ENCODE data around the gene OR8H3. TPM values are rescaled to one million over a fixed set of nuclear protein-coding genes. Genes with fewer than 3 reads are reported as not detected.
"Not testable (repeated sequence)": the region's sequence is repeated elsewhere in the genome, so short reads cannot be mapped to it uniquely, and the experiment has no call there.

OR8H3 gene
- not detected for total RNA-seq
- polyA plus RNA-seq (ENCODE audit: insufficient read length in 2 of 2) = not detected
- long read RNA-seq, donor 1 = 0 reads
- long read RNA-seq, donor 2 = 0 reads
- long read RNA-seq, donor 3 = 0 reads
- long read RNA-seq, donor 4 = 0 reads

- Histone ChIP-seq H3K36me3 (ENCODE audit: control insufficient read depth, insufficient read depth, low read length) (no peaks in the 10 kb centered on the region), H3K4me1 (ENCODE audit: control insufficient read depth, insufficient read depth, low read length) (no peaks in the 10 kb centered on the region), H3K9me3 (ENCODE audit: control insufficient read depth, insufficient read depth, low read length) (no peaks in the 10 kb centered on the region), H3K27ac (ENCODE audit: low read depth, low read length) (no peak within 1 kb of the TSS), H3K4me3 (ENCODE audit: low read depth, low read length) (no peak within 1 kb of the TSS), H3K27me3 (ENCODE audit: control insufficient read depth, insufficient read depth, low read length) (no peaks in the 10 kb centered on the region)
- DNase-seq (ENCODE audit: low read depth in 4 of 6, low spot score in 6 of 6) = no peak
- WGBS (ENCODE audit: insufficient coverage) = 92% methylated on average over 2 of the region's 6 CpGs
These were observed at the start of gene OR8H3 for GRCh38 chr11:56122073-56122472. OR8H3 (plus strand) TSS chr11:56122373; CDS start chr11:56122373, 0 bp downstream.

- H3K4me1 ChIP-seq (ENCODE audit: control insufficient read depth, insufficient read depth, low read length) = no peaks in the 10 kb centered on the region
- H3K27ac ChIP-seq (ENCODE audit: low read depth, low read length) = no peak overlapping the region
- no peaks in the 10 kb centered on the region for H3K9me3 ChIP-seq (ENCODE audit: control insufficient read depth, insufficient read depth, low read length)
- DNase-seq (ENCODE audit: low read depth in 4 of 6, low spot score in 6 of 6) = no peak
- H3K36me3 ChIP-seq (ENCODE audit: control insufficient read depth, insufficient read depth, low read length) = no peaks in the 10 kb centered on the region
- H3K4me3 ChIP-seq (ENCODE audit: low read depth, low read length) = no peak overlapping the region
- H3K27me3 ChIP-seq (ENCODE audit: control insufficient read depth, insufficient read depth, low read length) = no peaks in the 10 kb centered on the region
- no CpG with 5 or more reads among the region's 3 CpGs for WGBS (ENCODE audit: insufficient coverage)
These were observed 32.5 kb upstream of the OR8H3 start for GRCh38 chr11:56089697-56090096.

GRCh38 chr11:56093008-56093407 lies 29.2 kb upstream of the OR8H3 start, which contains the start of gene OR8I2:
OR8I2 (plus strand) TSS chr11:56093308; CDS start chr11:56093308, 0 bp downstream.
- Histone ChIP-seq H3K4me3 (ENCODE audit: low read depth, low read length) (no peak within 1 kb of the TSS), H3K36me3 (ENCODE audit: control insufficient read depth, insufficient read depth, low read length) (no peaks in the 10 kb centered on the region), H3K27ac (ENCODE audit: low read depth, low read length) (no peak within 1 kb of the TSS), H3K4me1 (ENCODE audit: control insufficient read depth, insufficient read depth, low read length) (no peaks in the 10 kb centered on the region), H3K9me3 (ENCODE audit: control insufficient read depth, insufficient read depth, low read length) (no peaks in the 10 kb centered on the region), H3K27me3 (ENCODE audit: control insufficient read depth, insufficient read depth, low read length) (no peaks in the 10 kb centered on the region)
- WGBS (ENCODE audit: insufficient coverage) = 100% methylated on average over 1 of the region's 3 CpGs
- DNase-seq (ENCODE audit: low read depth in 4 of 6, low spot score in 6 of 6) = no peak

GRCh38 chr11:56103210-56103737 lies 18.9 kb upstream of the OR8H3 start, which contains the start of gene OR8H2:
OR8H2 (plus strand) TSS chr11:56103687; CDS start chr11:56105043, 1,356 bp downstream.
- H3K27ac ChIP-seq (ENCODE audit: low read depth, low read length) = no peak within 1 kb of the TSS
- no peak within 1 kb of the TSS for H3K4me3 ChIP-seq (ENCODE audit: low read depth, low read length)
- no peaks in the 10 kb centered on the region for H3K27me3 ChIP-seq (ENCODE audit: control insufficient read depth, insufficient read depth, low read length)
- no peaks in the 10 kb centered on the region for H3K9me3 ChIP-seq (ENCODE audit: control insufficient read depth, insufficient read depth, low read length)
- no peaks in the 10 kb centered on the region for H3K4me1 ChIP-seq (ENCODE audit: control insufficient read depth, insufficient read depth, low read length)
- H3K36me3 ChIP-seq (ENCODE audit: control insufficient read depth, insufficient read depth, low read length) = no peaks in the 10 kb centered on the region
- no peak for DNase-seq (ENCODE audit: low read depth in 4 of 6, low spot score in 6 of 6)

GRCh38 chr11:56140151-56140661 lies 18.0 kb downstream of the OR8H3 start, which contains the start of gene OR8J3:
OR8J3 (minus strand) TSS chr11:56140201; CDS start chr11:56137718, 2,483 bp downstream.
- Histone ChIP-seq H3K36me3 (ENCODE audit: control insufficient read depth, insufficient read depth, low read length) (no peaks in the 10 kb centered on the region), H3K9me3 (ENCODE audit: control insufficient read depth, insufficient read depth, low read length) (no peaks in the 10 kb centered on the region), H3K4me3 (ENCODE audit: low read depth, low read length) (no peak within 1 kb of the TSS), H3K4me1 (ENCODE audit: control insufficient read depth, insufficient read depth, low read length) (no peaks in the 10 kb centered on the region), H3K27me3 (ENCODE audit: control insufficient read depth, insufficient read depth, low read length) (no peaks in the 10 kb centered on the region), H3K27ac (ENCODE audit: low read depth, low read length) (no peak within 1 kb of the TSS)
- no peak for DNase-seq (ENCODE audit: low read depth in 4 of 6, low spot score in 6 of 6)

GRCh38 chr11:56143681-56144080 lies 21.5 kb downstream of the OR8H3 start:
- WGBS (ENCODE audit: insufficient coverage) = no CpG with 5 or more reads among the region's 30 CpGs

GRCh38 chr11:56151376-56151775 lies 29.2 kb downstream of the OR8H3 start:
- H3K4me3 ChIP-seq (ENCODE audit: low read depth, low read length) = no peak overlapping the region
- no peaks in the 10 kb centered on the region for H3K36me3 ChIP-seq (ENCODE audit: control insufficient read depth, insufficient read depth, low read length)
- H3K27ac ChIP-seq (ENCODE audit: low read depth, low read length) = no peak overlapping the region
- H3K9me3 ChIP-seq (ENCODE audit: control insufficient read depth, insufficient read depth, low read length) = peaks cover 9% of the 10 kb centered on the region
- no peak for DNase-seq (ENCODE audit: low read depth in 4 of 6, low spot score in 6 of 6)
- no CpG with 5 or more reads among the region's 1 CpG for WGBS (ENCODE audit: insufficient coverage)
- H3K27me3 ChIP-seq (ENCODE audit: control insufficient read depth, insufficient read depth, low read length) = no peaks in the 10 kb centered on the region
- no peaks in the 10 kb centered on the region for H3K4me1 ChIP-seq (ENCODE audit: control insufficient read depth, insufficient read depth, low read length)

More at GRCh38 chr11:56143681-56144080, 21.5 kb downstream of the OR8H3 start:
- H3K9me3 ChIP-seq (ENCODE audit: control insufficient read depth, insufficient read depth, low read length); H3K27ac ChIP-seq (ENCODE audit: low read depth, low read length); H3K4me1 ChIP-seq (ENCODE audit: control insufficient read depth, insufficient read depth, low read length); DNase-seq (ENCODE audit: low read depth in 4 of 6, low spot score in 6 of 6); H3K36me3 ChIP-seq (ENCODE audit: control insufficient read depth, insufficient read depth, low read length); H3K4me3 ChIP-seq (ENCODE audit: low read depth, low read length); H3K27me3 ChIP-seq (ENCODE audit: control insufficient read depth, insufficient read depth, low read length): not testable (repeated sequence)

GRCh38 chr11:56152333-56152732 lies 30.2 kb downstream of the OR8H3 start:
- 92% methylated on average over 15 of the region's 15 CpGs for WGBS (ENCODE audit: insufficient coverage)
- Histone ChIP-seq H3K27ac (ENCODE audit: low read depth, low read length) (no peak overlapping the region), H3K9me3 (ENCODE audit: control insufficient read depth, insufficient read depth, low read length) (peaks cover 9% of the 10 kb centered on the region), H3K4me3 (ENCODE audit: low read depth, low read length) (no peak overlapping the region), H3K4me1 (ENCODE audit: control insufficient read depth, insufficient read depth, low read length) (no peaks in the 10 kb centered on the region), H3K36me3 (ENCODE audit: control insufficient read depth, insufficient read depth, low read length) (no peaks in the 10 kb centered on the region), H3K27me3 (ENCODE audit: control insufficient read depth, insufficient read depth, low read length) (no peaks in the 10 kb centered on the region)
- no peak for DNase-seq (ENCODE audit: low read depth in 4 of 6, low spot score in 6 of 6)

- H3K4me3 ChIP-seq (ENCODE audit: low read depth, low read length) = no peak within 1 kb of the TSS
- no peak for DNase-seq (ENCODE audit: low read depth in 4 of 6, low spot score in 6 of 6)
- no peaks in the 10 kb centered on the region for H3K27me3 ChIP-seq (ENCODE audit: control insufficient read depth, insufficient read depth, low read length)
- H3K27ac ChIP-seq (ENCODE audit: low read depth, low read length) = no peak within 1 kb of the TSS
- H3K36me3 ChIP-seq (ENCODE audit: control insufficient read depth, insufficient read depth, low read length) = no peaks in the 10 kb centered on the region
- no peaks in the 10 kb centered on the region for H3K9me3 ChIP-seq (ENCODE audit: control insufficient read depth, insufficient read depth, low read length)
- 100% methylated on average over 2 of the region's 3 CpGs for whole genome bisulfite sequencing (ENCODE audit: insufficient coverage)
- no peaks in the 10 kb centered on the region for H3K4me1 ChIP-seq (ENCODE audit: control insufficient read depth, insufficient read depth, low read length)
These were observed 38.0 kb downstream of the OR8H3 start, which contains the start of gene OR8K5 for GRCh38 chr11:56160217-56160616. OR8K5 (minus strand) TSS chr11:56160317; CDS start chr11:56160317, 0 bp downstream.

- Histone ChIP-seq H3K36me3 (ENCODE audit: control insufficient read depth, insufficient read depth, low read length) (no peaks in the 10 kb centered on the region), H3K27me3 (ENCODE audit: control insufficient read depth, insufficient read depth, low read length) (no peaks in the 10 kb centered on the region), H3K4me3 (ENCODE audit: low read depth, low read length) (no peak overlapping the region), H3K9me3 (ENCODE audit: control insufficient read depth, insufficient read depth, low read length) (no peaks in the 10 kb centered on the region), H3K27ac (ENCODE audit: low read depth, low read length) (no peak overlapping the region), H3K4me1 (ENCODE audit: control insufficient read depth, insufficient read depth, low read length) (no peaks in the 10 kb centered on the region)
- no CpG with 5 or more reads among the region's 3 CpGs for WGBS (ENCODE audit: insufficient coverage)
- peak in 1 of 6 donors; percentile 35 for DNase-seq (ENCODE audit: low read depth in 4 of 6, low spot score in 6 of 6)
These were observed 41.6 kb downstream of the OR8H3 start for GRCh38 chr11:56163804-56164203.
